ENCODE data around the gene MDM4. TPM values are rescaled to one million over a fixed set of nuclear protein-coding genes. Genes with fewer than 3 reads are reported as not detected.

The MDM4 gene
- total RNA-seq, 3 donors from 2014 or later: 52.9 to 84.2 (median 80.2) TPM

DNA sequence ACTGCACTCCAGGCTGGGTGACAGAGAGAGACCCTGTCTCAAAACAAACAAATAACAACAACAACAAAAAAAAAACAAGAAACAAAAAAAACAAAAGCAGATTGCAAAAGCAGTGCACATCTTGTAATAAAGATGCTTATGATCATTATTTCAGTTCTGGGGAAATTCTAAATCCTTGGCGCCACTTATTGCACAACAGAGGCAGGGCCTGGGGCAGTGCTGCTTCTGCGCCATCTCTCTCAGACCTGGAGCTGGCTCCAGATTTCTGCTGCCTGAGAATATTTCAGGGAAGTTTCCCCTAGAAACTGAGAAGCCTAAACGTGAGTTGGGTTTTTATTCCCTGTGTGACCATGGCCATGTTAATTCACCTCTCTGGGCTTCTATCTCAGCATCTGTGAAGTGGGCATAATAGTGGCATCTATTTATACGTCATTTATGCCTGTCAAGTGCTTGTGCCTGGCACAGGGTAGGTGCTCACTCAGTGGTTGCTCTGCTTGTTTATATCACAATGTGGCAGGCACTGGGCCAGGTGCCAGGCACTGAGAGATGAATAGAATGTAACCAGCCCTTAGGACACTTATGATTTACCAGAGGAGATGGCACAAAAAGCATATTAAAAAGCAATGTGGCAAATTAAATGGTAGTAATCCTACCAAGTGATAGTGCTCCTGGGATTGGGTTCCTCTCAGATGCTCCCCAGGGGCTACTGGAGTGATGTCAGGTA lies 67.9 kb downstream of the MDM4 start:
- H3K4me3 ChIP-seq: no peak overlapping the region
- TF ChIP-seq, protein P1, sequence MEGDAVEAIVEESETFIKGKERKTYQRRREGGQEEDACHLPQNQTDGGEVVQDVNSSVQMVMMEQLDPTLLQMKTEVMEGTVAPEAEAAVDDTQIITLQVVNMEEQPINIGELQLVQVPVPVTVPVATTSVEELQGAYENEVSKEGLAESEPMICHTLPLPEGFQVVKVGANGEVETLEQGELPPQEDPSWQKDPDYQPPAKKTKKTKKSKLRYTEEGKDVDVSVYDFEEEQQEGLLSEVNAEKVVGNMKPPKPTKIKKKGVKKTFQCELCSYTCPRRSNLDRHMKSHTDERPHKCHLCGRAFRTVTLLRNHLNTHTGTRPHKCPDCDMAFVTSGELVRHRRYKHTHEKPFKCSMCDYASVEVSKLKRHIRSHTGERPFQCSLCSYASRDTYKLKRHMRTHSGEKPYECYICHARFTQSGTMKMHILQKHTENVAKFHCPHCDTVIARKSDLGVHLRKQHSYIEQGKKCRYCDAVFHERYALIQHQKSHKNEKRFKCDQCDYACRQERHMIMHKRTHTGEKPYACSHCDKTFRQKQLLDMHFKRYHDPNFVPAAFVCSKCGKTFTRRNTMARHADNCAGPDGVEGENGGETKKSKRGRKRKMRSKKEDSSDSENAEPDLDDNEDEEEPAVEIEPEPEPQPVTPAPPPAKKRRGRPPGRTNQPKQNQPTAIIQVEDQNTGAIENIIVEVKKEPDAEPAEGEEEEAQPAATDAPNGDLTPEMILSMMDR (IDR thresholded peaks at IDR 0.05): no peak
- intact Hi-C loops (cut with DNase I, micrococcal nuclease): no loop called here
- no peaks in the 10 kb centered on the region for H3K4me1 ChIP-seq (ENCODE audit: low read depth)
- ATAC-seq (no peak), DNase-seq (no peak)
- no peaks in the 10 kb centered on the region for H3K36me3 ChIP-seq (ENCODE audit: low read depth)
- no peaks in the 10 kb centered on the region for H3K9me3 ChIP-seq

DNA sequence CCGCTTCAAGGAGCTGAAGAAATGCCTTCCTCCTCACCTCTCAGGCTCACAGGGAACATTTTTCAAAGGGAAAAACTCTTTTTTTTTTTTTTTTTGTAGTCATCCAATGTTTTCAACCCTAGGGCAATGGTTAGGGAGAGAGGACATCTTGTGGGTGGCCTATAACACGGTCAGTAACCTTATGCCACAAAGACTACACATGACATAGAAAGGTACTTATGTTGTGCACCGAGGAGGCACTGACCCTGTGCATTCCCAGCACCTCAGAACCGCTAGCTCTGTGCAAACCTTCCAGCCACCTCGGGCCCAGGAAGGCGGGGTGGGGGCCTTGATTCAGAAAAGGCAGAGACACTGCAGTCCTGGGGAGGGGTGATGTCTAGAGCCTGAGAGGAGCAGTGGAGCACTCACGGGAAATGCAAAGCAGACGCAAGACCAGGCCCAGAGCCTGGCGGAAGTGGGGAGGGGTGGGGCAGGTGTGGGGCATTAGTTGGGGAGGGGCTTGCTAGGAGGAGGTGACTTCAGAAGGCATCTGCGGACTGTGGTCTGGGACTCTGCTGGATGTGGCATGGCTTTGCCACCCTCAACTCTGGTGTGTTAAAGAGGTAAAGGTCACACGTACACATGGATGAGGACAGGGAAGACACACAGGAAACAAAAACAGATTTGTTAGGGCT lies 68.6 kb downstream of the MDM4 start:
- DNase-seq (peak in 2 of 3 donors; percentile 53 to 56), ATAC-seq (peak; percentile 52)
- H3K4me1 ChIP-seq (ENCODE audit: low read depth): no peaks in the 10 kb centered on the region
- H3K9me3 ChIP-seq: no peaks in the 10 kb centered on the region
- no peaks in the 10 kb centered on the region for H3K36me3 ChIP-seq (ENCODE audit: low read depth)
- H3K4me3 ChIP-seq: no peak overlapping the region
- TF ChIP-seq, protein P1 (IDR thresholded peaks at IDR 0.05): no peak
- intact Hi-C loops (cut with DNase I, micrococcal nuclease): no loop called here

DNA sequence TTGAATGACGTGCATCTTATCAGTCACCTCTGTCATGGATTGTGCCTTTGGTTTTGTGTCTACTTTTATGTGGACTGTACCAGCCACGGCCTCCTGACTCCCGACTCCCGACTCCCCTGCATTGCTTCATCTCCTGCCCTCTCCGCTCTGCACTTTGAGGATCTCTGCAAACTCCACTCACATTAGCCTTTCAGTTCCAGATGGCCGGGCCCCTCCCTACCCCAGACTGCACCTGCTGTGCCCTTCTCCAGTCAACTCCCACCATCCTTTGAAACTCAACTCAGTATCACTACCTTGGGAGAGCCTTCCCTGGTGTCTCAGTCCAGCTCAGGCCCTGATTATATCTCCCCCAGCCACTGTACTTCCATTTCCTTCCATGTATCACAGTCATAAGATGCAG lies 71.4 kb downstream of the MDM4 start:
- no peak for DNase-seq
- intact Hi-C loops (cut with DNase I, micrococcal nuclease): no loop called here
- Histone ChIP-seq H3K9me3 (no peaks in the 10 kb centered on the region), H3K36me3 (ENCODE audit: low read depth) (no peaks in the 10 kb centered on the region), H3K4me1 (ENCODE audit: low read depth) (no peaks in the 10 kb centered on the region), H3K4me3 (no peak overlapping the region)
- TF ChIP-seq, protein P1 (IDR thresholded peaks at IDR 0.05): no peak
- no peak for ATAC-seq

DNA sequence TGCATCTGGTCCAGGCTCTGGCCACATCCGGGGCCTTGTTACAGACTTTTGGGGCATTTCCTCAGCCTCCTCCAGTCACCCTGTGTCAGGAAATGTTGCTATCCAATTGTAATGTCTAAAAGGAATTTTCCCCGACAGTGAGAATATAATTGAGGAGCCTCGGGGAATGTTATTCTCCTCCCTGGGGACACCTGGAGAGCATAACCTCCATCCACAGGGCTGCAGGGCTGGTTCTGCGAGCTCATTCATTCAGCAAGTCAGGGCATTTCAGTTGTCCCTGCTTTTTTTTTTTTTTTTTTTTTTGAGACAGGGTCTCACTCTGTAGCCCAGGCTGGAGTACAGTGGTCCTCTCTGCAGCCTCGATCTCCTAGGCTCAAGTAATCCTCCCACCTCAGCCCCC lies 72.6 kb downstream of the MDM4 start:
- TF ChIP-seq, protein P1 (IDR thresholded peaks at IDR 0.05): no peak
- no peaks in the 10 kb centered on the region for H3K9me3 ChIP-seq
- no peaks in the 10 kb centered on the region for H3K4me1 ChIP-seq (ENCODE audit: low read depth)
- no peak overlapping the region for H3K4me3 ChIP-seq
- DNase-seq (no peak), ATAC-seq (no peak)
- intact Hi-C loops (cut with DNase I, micrococcal nuclease): no loop called here
- no peaks in the 10 kb centered on the region for H3K36me3 ChIP-seq (ENCODE audit: low read depth)

DNA sequence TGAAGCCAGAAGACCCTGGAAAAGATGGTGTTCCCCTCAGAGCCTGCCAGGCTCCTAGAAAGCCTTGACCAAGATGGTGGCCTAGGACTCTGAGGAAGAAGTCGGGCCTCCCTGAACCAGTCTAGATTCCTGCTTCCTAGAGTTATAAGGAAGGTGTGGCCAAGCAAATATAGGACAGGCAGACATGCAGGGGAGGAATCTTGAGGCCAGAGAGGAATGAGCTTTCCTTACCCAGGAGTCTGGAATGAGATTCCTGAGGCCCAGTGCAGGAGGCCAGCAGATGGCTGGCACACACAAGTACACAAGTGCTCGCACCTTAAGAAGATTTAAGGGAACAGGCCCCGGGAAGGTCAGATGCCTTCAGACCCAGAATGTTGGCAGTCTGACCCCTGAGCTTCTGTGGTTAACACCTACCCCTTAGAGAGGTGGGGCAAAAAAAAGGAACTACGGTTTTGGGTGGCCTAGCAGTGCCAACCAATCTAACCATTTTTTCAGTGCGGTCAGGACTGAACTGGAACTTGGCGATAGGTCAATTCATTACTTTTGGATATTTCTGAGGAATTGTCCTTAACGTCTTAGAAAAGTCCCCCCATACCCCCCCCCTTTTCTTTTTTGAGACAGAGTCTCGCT lies 73.3 kb downstream of the MDM4 start:
- H3K9me3 ChIP-seq: no peaks in the 10 kb centered on the region
- no peaks in the 10 kb centered on the region for H3K4me1 ChIP-seq (ENCODE audit: low read depth)
- DNase-seq (no peak), ATAC-seq (no peak)
- intact Hi-C loops (cut with DNase I, micrococcal nuclease): no loop called here
- no peaks in the 10 kb centered on the region for H3K36me3 ChIP-seq (ENCODE audit: low read depth)
- no peak overlapping the region for H3K4me3 ChIP-seq
- TF ChIP-seq, protein P1 (IDR thresholded peaks at IDR 0.05): no peak
